B cell (primary cell): ENCODE data around the gene NHSL2. TPM values are rescaled to one million over a fixed set of nuclear protein-coding genes. Genes with fewer than 3 reads are reported as not detected.

Source experiments
- ATAC-seq: fragments of 200-7000 bp; cut with Tn5 transposase; one replicate; pipeline ENCODE4 v1.10.0; 2021; ENCODE audit warnings: low read depth, mild to moderate bottlenecking, moderate number of reproducible peaks, moderate library complexity
- CTCF ChIA-PET: fragments of 350-600 bp; sonication (Branson Sonifier 250); formaldehyde crosslinking; loops from one replicate; lab custom pipeline; 2021; ENCODE audit warnings: antibody characterized with exemption, inconsistent platforms; lab: Charles Lee
- POLR2A ChIA-PET: fragments of 350-600 bp; sonication (Branson Sonifier 250); formaldehyde crosslinking; loops from one replicate; lab custom pipeline; 2021; ENCODE audit warnings: antibody characterized with exemption; lab: Charles Lee
- DNase-seq: peaks from one replicate; pipeline ENCODE4 v3.0.0; 2013
- H2AFZ ChIP-seq: 2 replicates; pipeline ENCODE4 v1.6.1; 2012; ENCODE audit warnings: mild to moderate bottlenecking, low read depth, low read length; ENCODE audit not compliant: insufficient read depth, poor library complexity, severe bottlenecking
- H3K27ac ChIP-seq, 2 donors: 1 replicate in 1 of 2; 2 replicates in 1 of 2; pipeline ENCODE4 v1.5.1; 2012 to 2013; ENCODE audit warnings: low read length in 2 of 2, mild to moderate bottlenecking in 2 of 2, moderate library complexity in 1 of 2
- H3K27me3 ChIP-seq, 4 experiments: fragments of 200-600 bp in 1 of 4; sonication (generic) in 1 of 4; replicated peaks in 1 of 4; 1 replicate in 2 of 4; 2 replicates in 2 of 4; pipeline versions ENCODE4 v1.6.1 to v1.7.0; 2013 to 2016; ENCODE audit warnings: low read length in 3 of 4, mild to moderate bottlenecking in 2 of 4, mixed read lengths in 1 of 4, moderate library complexity in 1 of 4; ENCODE audit not compliant: insufficient read depth in 4 of 4, control insufficient read depth in 3 of 4; ENCODE audit errors: control extremely low read depth in 1 of 4
- H3K36me3 ChIP-seq, 2 experiments: replicated peaks in 1 of 2; 1 replicate in 1 of 2; 2 replicates in 1 of 2; pipeline versions ENCODE4 v1.6.1 to v1.7.1; 2013; ENCODE audit warnings: low read length in 1 of 2; ENCODE audit not compliant: insufficient read depth in 2 of 2, control insufficient read depth in 1 of 2; ENCODE audit errors: control extremely low read depth in 1 of 2, extremely low read depth in 1 of 2
- H3K4me1 ChIP-seq, 2 donors: fragments of 200-600 bp in 1 of 2; sonication (generic) in 1 of 2; 1 replicate in 1 of 2; 2 replicates in 1 of 2; pipeline versions ENCODE4 v1.5.1 to v1.6.1; 2013 to 2017; ENCODE audit warnings: low read length in 2 of 2; ENCODE audit not compliant: control insufficient read depth in 2 of 2, insufficient read depth in 2 of 2
- H3K4me2 ChIP-seq: replicated peaks from 2 replicates; pipeline ENCODE3; 2012; ENCODE audit warnings: mild to moderate bottlenecking, low read depth, low read length; ENCODE audit not compliant: poor library complexity, severe bottlenecking
- H3K4me3 ChIP-seq, 5 experiments: fragments of 200-600 bp in 1 of 5; sonication (generic) in 1 of 5; 1 replicate in 3 of 5; 2 replicates in 2 of 5; pipeline versions ENCODE4 v1.5.1 to v1.7.0; 2011 to 2016; ENCODE audit warnings: low read length in 4 of 5, mild to moderate bottlenecking in 4 of 5, low read depth in 2 of 5, control low read depth in 1 of 5, moderate library complexity in 1 of 5; ENCODE audit not compliant: insufficient read depth in 1 of 5; ENCODE audit errors: control extremely low read depth in 1 of 5, extremely low read depth in 1 of 5
- H3K79me2 ChIP-seq: fragments of 200-600 bp; sonication (generic); one replicate; pipeline ENCODE4 v1.6.0; 2016; ENCODE audit warnings: low read length; ENCODE audit not compliant: control insufficient read depth, insufficient read depth
- H3K9ac ChIP-seq: fragments of 200-600 bp; sonication (generic); 2 replicates; pipeline ENCODE4 v1.6.1; 2017; ENCODE audit warnings: mild to moderate bottlenecking, low read length, moderate library complexity
- H3K9me3 ChIP-seq, 3 donors: one replicate each; pipeline versions ENCODE4 v1.6.1 to v1.7.1; 2013; ENCODE audit warnings: low read length in 2 of 3; ENCODE audit not compliant: control insufficient read depth in 2 of 3, insufficient read depth in 1 of 3; ENCODE audit errors: control extremely low read depth in 1 of 3
- H4K20me1 ChIP-seq: 2 replicates; pipeline ENCODE4 v1.6.0; 2012; ENCODE audit warnings: mild to moderate bottlenecking, low read length; ENCODE audit not compliant: insufficient read depth, control insufficient read depth, poor library complexity, severe bottlenecking
- H3K27ac Mint-ChIP-seq: one replicate; pipeline ENCODE4 v1.8.0; 2021; ENCODE audit warnings: mixed read lengths
- H3K27me3 Mint-ChIP-seq: one replicate; pipeline ENCODE4 v1.8.0; 2021; ENCODE audit warnings: mixed read lengths
- H3K4me1 Mint-ChIP-seq: one replicate; pipeline ENCODE4 v1.8.0; 2021; ENCODE audit warnings: mixed read lengths
- H3K4me3 Mint-ChIP-seq: one replicate; pipeline ENCODE4 v1.8.0; 2021; ENCODE audit warnings: mixed read lengths
- H3K9me3 Mint-ChIP-seq: one replicate; pipeline ENCODE4 v1.8.0; 2022; ENCODE audit warnings: mixed read lengths; ENCODE audit not compliant: insufficient read depth
- CTCF ChIP-seq: fragments of 200-600 bp; IDR thresholded peaks from one replicate; pipeline ENCODE4 v1.8.0; 2022; ENCODE audit warnings: antibody characterized with exemption, mild to moderate bottlenecking
- EZH2 ChIP-seq: IDR thresholded peaks from 2 replicates; pipeline ENCODE4 v1.6.1; 2012; ENCODE audit warnings: borderline replicate concordance, low read depth, mild to moderate bottlenecking, moderate library complexity, low read length; ENCODE audit not compliant: insufficient read depth, poor library complexity, severe bottlenecking
- WGBS: methylation state at CpG from one replicate; pipeline ENCODE4 v1.1.5; 2013; ENCODE audit warnings: missing lambda C conversion rate; ENCODE audit not compliant: insufficient coverage; 5-methylcytosine and 5-hydroxymethylcytosine counted together
- intact Hi-C: fragments of 100-400 bp; cut with micrococcal nuclease; formaldehyde crosslinking; loops from one replicate; pipeline ENCODE4 v1.10.0; 2022
- polyA plus RNA-seq: library from polyadenylated mRNA; depleted of rRNA; stranded (reverse); fragments of >200 nt; gene quantifications from 2 replicates; pipeline ENCODE4 v1.2.3, GENCODE V29; 2012
- total RNA-seq, 2 donors: library from RNA; stranded (reverse); fragments of 120-200 nt in 1 of 2; gene quantifications; 1 replicate in 1 of 2; 2 replicates in 1 of 2; pipeline versions ENCODE4 v1.2.3 to v1.2.4, GENCODE V29; 2013 to 2022

Gene NHSL2
- total and polyA plus RNA-seq, 2 donors (not counting 1 experiment from before 2014, with no cell fraction given) = 0.16 to 1.7 TPM

- Histone ChIP-seq H3K27me3 (peaks cover 0 to 6% (median 0%) of the 10 kb centered on the region in 4 experiments), H3K79me2 (no peaks in the 10 kb centered on the region), H3K27ac (no peak overlapping the region), H3K9ac (no peak overlapping the region), H3K36me3 (no peaks in the 10 kb centered on the region), H3K4me3 (no peak overlapping the region), H3K9me3 (no peaks in the 10 kb centered on the region), H3K4me1 (no peaks in the 10 kb centered on the region), H4K20me1 (no peaks in the 10 kb centered on the region), H3K4me2 (no peak overlapping the region), H2AFZ (no peak overlapping the region)
- intact Hi-C loops = no loop called here
- DNase-seq (no peak), ATAC-seq (no peak)
- CTCF ChIA-PET = interaction anchor here (1.0 to 1.1 kb wide), 2 partner anchors 12 to 91 kb away, joined by 3 read pairs; no protein-coding TSS in a partner anchor
- Mint-ChIP-seq H3K27me3 (peaks cover 10% of the 10 kb centered on the region), H3K4me1 (no peaks in the 10 kb centered on the region), H3K9me3 (no peaks in the 10 kb centered on the region), H3K4me3 (no peak overlapping the region), H3K27ac (no peak overlapping the region)
- no CpG with 5 or more reads among the region's 2 CpGs for WGBS
- POLR2A ChIA-PET = no interaction called here
- TF ChIP-seq CTCF (no peak), EZH2 (no peak)
Measured at GRCh38 chrX:72011734-72012133, 101.1 kb downstream of the NHSL2 start.

GRCh38 chrX:72015383-72015782 is 104.7 kb downstream of the NHSL2 start:
- H3K4me1 ChIP-seq = peaks cover 8 to 11% of the 10 kb centered on the region in 2 donors
- no peaks in the 10 kb centered on the region for H3K9me3 Mint-ChIP-seq
- ChIA-PET CTCF (interaction anchor here (1.9 kb wide), 1 partner anchor 111 kb away, joined by 6 read pairs; no protein-coding TSS in a partner anchor), POLR2A (interaction anchor here (0.6 kb wide), 1 partner anchor 870 kb away, joined by 3 read pairs; no protein-coding TSS in a partner anchor)
- H3K27ac Mint-ChIP-seq = no peak overlapping the region
- H3K4me1 Mint-ChIP-seq = no peaks in the 10 kb centered on the region
- no peak overlapping the region for H3K27ac ChIP-seq
- H4K20me1 ChIP-seq = no peaks in the 10 kb centered on the region
- H3K27me3 Mint-ChIP-seq = peaks cover 9% of the 10 kb centered on the region
- H3K4me2 ChIP-seq = no peak overlapping the region
- H3K4me3 ChIP-seq = no peak overlapping the region
- DNase-seq (no peak), ATAC-seq (no peak)
- H3K9me3 ChIP-seq = peaks cover 0 to 3% (median 0%) of the 10 kb centered on the region in 3 donors
- TF ChIP-seq EZH2 (no peak), CTCF (no peak)
- H2AFZ ChIP-seq = no peak overlapping the region
- peaks cover 0 to 26% (median 19%) of the 10 kb centered on the region in 4 experiments for H3K27me3 ChIP-seq
- H3K4me3 Mint-ChIP-seq = no peak overlapping the region
- H3K36me3 ChIP-seq = no peaks in the 10 kb centered on the region
- no peaks in the 10 kb centered on the region for H3K79me2 ChIP-seq
- intact Hi-C loops = no loop called here
- WGBS = no CpG with 5 or more reads among the region's 3 CpGs
- no peak overlapping the region for H3K9ac ChIP-seq
